Prostate gland (tissue), 2 donors: ENCODE data around the gene CCDC141. TPM values are rescaled to one million over a fixed set of nuclear protein-coding genes. Genes with fewer than 3 reads are reported as not detected.
A peak's percentile ranks its signal among the peaks of the same experiment; 100 is the strongest.

Source experiments
- DNase-seq: peaks from one replicate; pipeline ENCODE4 v3.0.0-alpha.2; 2019; ENCODE audit warnings: low spot score
- H3K27ac ChIP-seq, 2 donors: fragments of 200-600 bp; sonication (generic); 2 replicates each; pipeline ENCODE4 v1.5.1; 2017 to 2019
- H3K27me3 ChIP-seq: fragments of 200-600 bp; sonication (generic); replicated peaks from 2 replicates; pipeline ENCODE4 v1.5.1; 2019; ENCODE audit not compliant: insufficient read depth
- H3K36me3 ChIP-seq, 2 donors: fragments of 200-600 bp; sonication (generic); 1 replicate in 1 of 2; 2 replicates in 1 of 2; pipeline versions ENCODE4 v1.5.1 to v1.8.1; 2017 to 2019
- H3K4me1 ChIP-seq: fragments of 200-600 bp; sonication (generic); replicated peaks from 2 replicates; pipeline ENCODE4 v1.5.1; 2019
- H3K4me3 ChIP-seq, 2 donors: fragments of 200-600 bp; sonication (generic); 2 replicates each; pipeline ENCODE4 v1.5.1; 2017 to 2019
- H3K9me3 ChIP-seq: fragments of 200-600 bp; sonication (generic); 2 replicates; pipeline ENCODE4 v1.5.1; 2017
- POLR2A ChIP-seq: fragments of 450-650 bp; IDR thresholded peaks from one replicate; pipeline ENCODE4 v1.6.1; 2016; ENCODE audit warnings: antibody characterized with exemption, mild to moderate bottlenecking
- POLR2AphosphoS5 ChIP-seq: sonication (generic); formaldehyde crosslinking; IDR thresholded peaks from one replicate; pipeline ENCODE4 v1.6.1; 2017; ENCODE audit warnings: antibody characterized with exemption
- WGBS: methylation state at CpG from one replicate; pipeline ENCODE4 v1.1.5; 2018; 5-methylcytosine and 5-hydroxymethylcytosine counted together
- intact Hi-C: fragments of 100-400 bp; cut with DNase I; formaldehyde crosslinking; loops from one replicate; pipeline ENCODE4 v1.14.2; 2022
- total RNA-seq, 2 donors: library from RNA; depleted of rRNA; stranded (reverse); fragments of >200 nt; gene quantifications; one replicate each; pipeline ENCODE4 v1.1.0, GENCODE V29; 2016
- TF ChIP-seq, protein P1 (sequence below), 4 experiments: fragments of 200-600 bp in 2 of 4; fragments of 450-650 bp in 2 of 4; sonication (generic) in 2 of 4; IDR thresholded peaks; 1 replicate in 3 of 4; 2 replicates in 1 of 4; pipeline ENCODE4 v1.5.1; 2016 to 2019; ENCODE audit warnings: antibody characterized with exemption in 4 of 4, mild to moderate bottlenecking in 2 of 4, moderate library complexity in 2 of 4

The CCDC141 gene
- total RNA-seq, 2 donors from 2014 or later: 0.32 to 8.6 TPM

DNA sequence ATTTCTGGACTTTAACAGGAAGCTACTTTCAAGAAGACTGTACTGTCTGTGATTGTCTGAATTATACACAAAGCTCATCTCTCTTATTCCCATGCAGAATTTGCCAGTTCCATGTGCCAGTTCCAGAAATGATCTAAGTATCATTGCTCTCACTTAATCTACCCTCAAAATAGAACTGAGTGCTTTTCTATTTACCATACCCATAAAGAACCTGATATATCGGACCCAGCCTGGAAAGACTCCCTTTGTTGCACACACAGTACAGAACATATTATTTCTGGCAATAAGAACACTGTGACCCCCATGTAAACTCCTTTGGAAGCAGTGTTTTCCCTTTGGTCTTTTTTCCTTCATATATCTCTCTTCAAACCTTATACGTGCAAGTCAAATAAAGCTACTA is 140.4 kb downstream of the CCDC141 start:
- H3K9me3 ChIP-seq: no peaks in the 10 kb centered on the region
- WGBS: 14% methylated on average over 2 of the region's 2 CpGs
- no peaks in the 10 kb centered on the region for H3K4me1 ChIP-seq

DNA sequence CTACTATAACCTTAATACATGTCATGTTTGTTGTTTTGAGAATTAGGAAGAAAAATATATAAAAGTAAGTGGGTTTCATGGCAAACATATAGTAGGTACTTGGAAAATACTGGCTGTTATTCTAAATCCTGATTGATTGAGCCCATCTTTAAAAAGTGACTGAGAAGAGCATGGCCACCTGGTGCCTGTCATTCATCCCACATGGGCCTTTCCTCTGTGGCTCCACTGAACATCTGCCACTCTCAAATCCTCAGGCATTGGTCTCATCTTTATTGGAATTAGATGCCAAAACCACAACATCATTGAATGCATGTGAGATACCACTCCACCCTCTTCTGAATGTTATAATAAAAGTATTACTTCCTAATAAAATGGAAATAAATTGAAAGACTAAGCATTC is 141.1 kb downstream of the CCDC141 start:
- intact Hi-C loops: no loop called here
- TF ChIP-seq, protein P1, sequence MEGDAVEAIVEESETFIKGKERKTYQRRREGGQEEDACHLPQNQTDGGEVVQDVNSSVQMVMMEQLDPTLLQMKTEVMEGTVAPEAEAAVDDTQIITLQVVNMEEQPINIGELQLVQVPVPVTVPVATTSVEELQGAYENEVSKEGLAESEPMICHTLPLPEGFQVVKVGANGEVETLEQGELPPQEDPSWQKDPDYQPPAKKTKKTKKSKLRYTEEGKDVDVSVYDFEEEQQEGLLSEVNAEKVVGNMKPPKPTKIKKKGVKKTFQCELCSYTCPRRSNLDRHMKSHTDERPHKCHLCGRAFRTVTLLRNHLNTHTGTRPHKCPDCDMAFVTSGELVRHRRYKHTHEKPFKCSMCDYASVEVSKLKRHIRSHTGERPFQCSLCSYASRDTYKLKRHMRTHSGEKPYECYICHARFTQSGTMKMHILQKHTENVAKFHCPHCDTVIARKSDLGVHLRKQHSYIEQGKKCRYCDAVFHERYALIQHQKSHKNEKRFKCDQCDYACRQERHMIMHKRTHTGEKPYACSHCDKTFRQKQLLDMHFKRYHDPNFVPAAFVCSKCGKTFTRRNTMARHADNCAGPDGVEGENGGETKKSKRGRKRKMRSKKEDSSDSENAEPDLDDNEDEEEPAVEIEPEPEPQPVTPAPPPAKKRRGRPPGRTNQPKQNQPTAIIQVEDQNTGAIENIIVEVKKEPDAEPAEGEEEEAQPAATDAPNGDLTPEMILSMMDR (IDR thresholded peaks at IDR 0.05): no peak
- no peak for TF ChIP-seq POLR2A
- TF ChIP-seq POLR2AphosphoS5: no peak
- DNase-seq: no peak
- no peaks in the 10 kb centered on the region for H3K4me1 ChIP-seq
- H3K36me3 ChIP-seq: no peaks in the 10 kb centered on the region
- H3K4me3 ChIP-seq: no peak overlapping the region
- no peak overlapping the region for H3K27ac ChIP-seq
- no peaks in the 10 kb centered on the region for H3K27me3 ChIP-seq
- no peaks in the 10 kb centered on the region for H3K9me3 ChIP-seq

More for the DNA sequence above, 140.4 kb downstream of the CCDC141 start:
- intact Hi-C loops: no loop called here
- peak; percentile 25 for DNase-seq
- no peaks in the 10 kb centered on the region for H3K27me3 ChIP-seq
- peak overlapping the region in 1 of 2 donors; percentile 29 for H3K27ac ChIP-seq
- H3K36me3 ChIP-seq: no peaks in the 10 kb centered on the region
- no peak for TF ChIP-seq POLR2A
- TF ChIP-seq POLR2AphosphoS5: peak; percentile 14
- no peak overlapping the region for H3K4me3 ChIP-seq

DNA sequence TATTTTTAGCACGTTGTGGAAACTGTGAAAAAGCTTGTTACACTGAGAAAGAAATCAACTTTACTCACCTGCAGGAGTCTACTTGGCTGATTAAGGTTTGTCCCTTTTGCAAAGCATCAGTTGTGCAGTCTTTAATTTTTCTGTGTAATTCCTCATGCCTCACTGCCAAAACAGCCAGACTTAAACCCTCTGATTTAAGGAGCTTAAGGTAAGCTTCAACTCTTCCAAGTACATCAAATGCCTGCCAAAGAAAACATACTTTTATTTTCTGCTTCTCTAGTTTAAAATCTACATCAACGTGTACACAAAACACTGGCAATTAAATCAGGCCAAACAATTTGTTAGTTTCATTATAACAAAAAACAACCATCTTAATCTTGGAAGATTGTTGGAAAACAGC is 144.7 kb downstream of the CCDC141 start:
- H3K4me1 ChIP-seq: no peaks in the 10 kb centered on the region
- no peak overlapping the region for H3K27ac ChIP-seq
- H3K36me3 ChIP-seq: no peaks in the 10 kb centered on the region
- no peak for DNase-seq
- intact Hi-C loops: no loop called here
- H3K4me3 ChIP-seq: no peak overlapping the region
- no peaks in the 10 kb centered on the region for H3K27me3 ChIP-seq
- TF ChIP-seq POLR2A: no peak
- TF ChIP-seq, protein P1 (IDR thresholded peaks at IDR 0.05): no peak
- TF ChIP-seq POLR2AphosphoS5: peak; percentile 50
- no peaks in the 10 kb centered on the region for H3K9me3 ChIP-seq
- 15% methylated on average over 2 of the region's 2 CpGs for WGBS

DNA sequence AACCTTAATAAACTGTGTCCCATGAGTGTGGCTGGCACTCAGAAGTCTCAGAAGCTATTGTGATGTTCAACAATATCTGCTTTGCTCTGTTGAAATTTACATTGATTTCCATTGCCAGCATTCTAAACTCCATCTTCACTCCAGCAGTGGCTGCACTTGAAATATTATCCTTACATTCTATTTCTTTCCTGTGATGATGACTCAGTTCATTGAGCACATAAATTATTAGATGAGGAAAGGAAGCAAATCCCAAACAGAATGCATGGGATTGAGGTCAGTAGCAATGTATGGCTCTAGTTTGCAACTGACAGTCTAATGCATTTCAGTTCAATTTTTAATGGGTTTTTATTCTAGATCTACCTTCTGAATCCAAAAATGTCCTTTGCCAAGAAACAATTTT is 150.3 kb downstream of the CCDC141 start:
- intact Hi-C loops: no loop called here
- no peak for DNase-seq
- H3K27ac ChIP-seq: no peak overlapping the region
- no peaks in the 10 kb centered on the region for H3K9me3 ChIP-seq
- H3K27me3 ChIP-seq: no peaks in the 10 kb centered on the region
- no peaks in the 10 kb centered on the region for H3K4me1 ChIP-seq
- no peak overlapping the region for H3K4me3 ChIP-seq
- H3K36me3 ChIP-seq: no peaks in the 10 kb centered on the region
- TF ChIP-seq POLR2A (no peak), POLR2AphosphoS5 (no peak)
- TF ChIP-seq, protein P1 (IDR thresholded peaks at IDR 0.05): no peak

DNA sequence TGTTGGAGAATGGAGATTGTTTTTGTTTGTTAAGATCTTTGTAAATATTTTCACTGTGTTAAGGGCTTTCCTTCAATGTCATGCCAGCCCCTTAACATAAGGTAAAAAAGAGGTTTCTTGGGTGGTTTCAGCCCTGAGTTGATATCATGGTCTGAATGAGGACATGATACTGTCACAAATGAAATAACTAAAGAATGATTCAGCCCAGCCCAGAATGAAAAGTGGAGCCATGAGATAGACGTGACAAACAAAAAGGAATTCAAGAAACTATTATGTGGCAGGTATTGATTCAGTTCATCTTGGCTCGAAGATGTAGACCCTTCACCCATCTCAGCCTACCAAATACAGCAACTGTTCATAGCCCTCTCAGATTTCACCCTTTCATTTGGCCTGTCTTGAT is 154.1 kb downstream of the CCDC141 start:
- Histone ChIP-seq H3K4me1 (no peaks in the 10 kb centered on the region), H3K27ac (no peak overlapping the region), H3K4me3 (no peak overlapping the region), H3K9me3 (no peaks in the 10 kb centered on the region), H3K36me3 (no peaks in the 10 kb centered on the region), H3K27me3 (no peaks in the 10 kb centered on the region)
- intact Hi-C loops: no loop called here
- 78% methylated on average over 2 of the region's 2 CpGs for WGBS
- DNase-seq: no peak
- TF ChIP-seq POLR2AphosphoS5 (no peak), POLR2A (no peak)
- TF ChIP-seq, protein P1 (IDR thresholded peaks at IDR 0.05): no peak
